B cell (primary cell): ENCODE measurements around the gene FAM13B. TPM values are rescaled to one million over a fixed set of nuclear protein-coding genes. Genes with fewer than 3 reads are reported as not detected.
A peak's percentile ranks its signal among the peaks of the same experiment; 100 is the strongest.

Experiments
- ATAC-seq: fragments of 200-7000 bp; cut with Tn5 transposase; one replicate; pipeline ENCODE4 v1.10.0; 2021; ENCODE audit warnings: low read depth, mild to moderate bottlenecking, moderate number of reproducible peaks, moderate library complexity
- CTCF ChIA-PET: fragments of 350-600 bp; sonication (Branson Sonifier 250); formaldehyde crosslinking; loops from one replicate; lab custom pipeline; 2021; ENCODE audit warnings: antibody characterized with exemption, inconsistent platforms; lab: Charles Lee
- POLR2A ChIA-PET: fragments of 350-600 bp; sonication (Branson Sonifier 250); formaldehyde crosslinking; loops from one replicate; lab custom pipeline; 2021; ENCODE audit warnings: antibody characterized with exemption; lab: Charles Lee
- DNase-seq: peaks from one replicate; pipeline ENCODE4 v3.0.0; 2013
- H2AFZ ChIP-seq: 2 replicates; pipeline ENCODE4 v1.6.1; 2012; ENCODE audit warnings: mild to moderate bottlenecking, low read depth, low read length; ENCODE audit not compliant: insufficient read depth, poor library complexity, severe bottlenecking
- H3K27ac ChIP-seq, 2 donors: 1 replicate in 1 of 2; 2 replicates in 1 of 2; pipeline ENCODE4 v1.5.1; 2012 to 2013; ENCODE audit warnings: low read length in 2 of 2, mild to moderate bottlenecking in 2 of 2, moderate library complexity in 1 of 2
- H3K27me3 ChIP-seq, 4 experiments: fragments of 200-600 bp in 1 of 4; sonication (generic) in 1 of 4; replicated peaks in 1 of 4; 1 replicate in 2 of 4; 2 replicates in 2 of 4; pipeline versions ENCODE4 v1.6.1 to v1.7.0; 2013 to 2016; ENCODE audit warnings: low read length in 3 of 4, mild to moderate bottlenecking in 2 of 4, mixed read lengths in 1 of 4, moderate library complexity in 1 of 4; ENCODE audit not compliant: insufficient read depth in 4 of 4, control insufficient read depth in 3 of 4; ENCODE audit errors: control extremely low read depth in 1 of 4
- H3K36me3 ChIP-seq, 2 experiments: replicated peaks in 1 of 2; 1 replicate in 1 of 2; 2 replicates in 1 of 2; pipeline versions ENCODE4 v1.6.1 to v1.7.1; 2013; ENCODE audit warnings: low read length in 1 of 2; ENCODE audit not compliant: insufficient read depth in 2 of 2, control insufficient read depth in 1 of 2; ENCODE audit errors: control extremely low read depth in 1 of 2, extremely low read depth in 1 of 2
- H3K4me1 ChIP-seq, 2 donors: fragments of 200-600 bp in 1 of 2; sonication (generic) in 1 of 2; 1 replicate in 1 of 2; 2 replicates in 1 of 2; pipeline versions ENCODE4 v1.5.1 to v1.6.1; 2013 to 2017; ENCODE audit warnings: low read length in 2 of 2; ENCODE audit not compliant: control insufficient read depth in 2 of 2, insufficient read depth in 2 of 2
- H3K4me2 ChIP-seq: replicated peaks from 2 replicates; pipeline ENCODE3; 2012; ENCODE audit warnings: mild to moderate bottlenecking, low read depth, low read length; ENCODE audit not compliant: poor library complexity, severe bottlenecking
- H3K4me3 ChIP-seq, 5 experiments: fragments of 200-600 bp in 1 of 5; sonication (generic) in 1 of 5; 1 replicate in 3 of 5; 2 replicates in 2 of 5; pipeline versions ENCODE4 v1.5.1 to v1.7.0; 2011 to 2016; ENCODE audit warnings: low read length in 4 of 5, mild to moderate bottlenecking in 4 of 5, low read depth in 2 of 5, control low read depth in 1 of 5, moderate library complexity in 1 of 5; ENCODE audit not compliant: insufficient read depth in 1 of 5; ENCODE audit errors: control extremely low read depth in 1 of 5, extremely low read depth in 1 of 5
- H3K79me2 ChIP-seq: fragments of 200-600 bp; sonication (generic); one replicate; pipeline ENCODE4 v1.6.0; 2016; ENCODE audit warnings: low read length; ENCODE audit not compliant: control insufficient read depth, insufficient read depth
- H3K9ac ChIP-seq: fragments of 200-600 bp; sonication (generic); 2 replicates; pipeline ENCODE4 v1.6.1; 2017; ENCODE audit warnings: mild to moderate bottlenecking, low read length, moderate library complexity
- H3K9me3 ChIP-seq, 3 donors: one replicate each; pipeline versions ENCODE4 v1.6.1 to v1.7.1; 2013; ENCODE audit warnings: low read length in 2 of 3; ENCODE audit not compliant: control insufficient read depth in 2 of 3, insufficient read depth in 1 of 3; ENCODE audit errors: control extremely low read depth in 1 of 3
- H4K20me1 ChIP-seq: 2 replicates; pipeline ENCODE4 v1.6.0; 2012; ENCODE audit warnings: mild to moderate bottlenecking, low read length; ENCODE audit not compliant: insufficient read depth, control insufficient read depth, poor library complexity, severe bottlenecking
- H3K27ac Mint-ChIP-seq: one replicate; pipeline ENCODE4 v1.8.0; 2021; ENCODE audit warnings: mixed read lengths
- H3K27me3 Mint-ChIP-seq: one replicate; pipeline ENCODE4 v1.8.0; 2021; ENCODE audit warnings: mixed read lengths
- H3K4me1 Mint-ChIP-seq: one replicate; pipeline ENCODE4 v1.8.0; 2021; ENCODE audit warnings: mixed read lengths
- H3K4me3 Mint-ChIP-seq: one replicate; pipeline ENCODE4 v1.8.0; 2021; ENCODE audit warnings: mixed read lengths
- H3K9me3 Mint-ChIP-seq: one replicate; pipeline ENCODE4 v1.8.0; 2022; ENCODE audit warnings: mixed read lengths; ENCODE audit not compliant: insufficient read depth
- CTCF ChIP-seq: fragments of 200-600 bp; IDR thresholded peaks from one replicate; pipeline ENCODE4 v1.8.0; 2022; ENCODE audit warnings: antibody characterized with exemption, mild to moderate bottlenecking
- EZH2 ChIP-seq: IDR thresholded peaks from 2 replicates; pipeline ENCODE4 v1.6.1; 2012; ENCODE audit warnings: borderline replicate concordance, low read depth, mild to moderate bottlenecking, moderate library complexity, low read length; ENCODE audit not compliant: insufficient read depth, poor library complexity, severe bottlenecking
- WGBS: methylation state at CpG from one replicate; pipeline ENCODE4 v1.1.5; 2013; ENCODE audit warnings: missing lambda C conversion rate; ENCODE audit not compliant: insufficient coverage; 5-methylcytosine and 5-hydroxymethylcytosine counted together
- intact Hi-C: fragments of 100-400 bp; cut with micrococcal nuclease; formaldehyde crosslinking; loops from one replicate; pipeline ENCODE4 v1.10.0; 2022
- polyA plus RNA-seq: library from polyadenylated mRNA; depleted of rRNA; stranded (reverse); fragments of >200 nt; gene quantifications from 2 replicates; pipeline ENCODE4 v1.2.3, GENCODE V29; 2012
- total RNA-seq, 2 donors: library from RNA; stranded (reverse); fragments of 120-200 nt in 1 of 2; gene quantifications; 1 replicate in 1 of 2; 2 replicates in 1 of 2; pipeline versions ENCODE4 v1.2.3 to v1.2.4, GENCODE V29; 2013 to 2022

FAM13B gene
- total and polyA plus RNA-seq, 2 donors (not counting 1 experiment from before 2014, with no cell fraction given) = 17.3 to 118 TPM

DNA sequence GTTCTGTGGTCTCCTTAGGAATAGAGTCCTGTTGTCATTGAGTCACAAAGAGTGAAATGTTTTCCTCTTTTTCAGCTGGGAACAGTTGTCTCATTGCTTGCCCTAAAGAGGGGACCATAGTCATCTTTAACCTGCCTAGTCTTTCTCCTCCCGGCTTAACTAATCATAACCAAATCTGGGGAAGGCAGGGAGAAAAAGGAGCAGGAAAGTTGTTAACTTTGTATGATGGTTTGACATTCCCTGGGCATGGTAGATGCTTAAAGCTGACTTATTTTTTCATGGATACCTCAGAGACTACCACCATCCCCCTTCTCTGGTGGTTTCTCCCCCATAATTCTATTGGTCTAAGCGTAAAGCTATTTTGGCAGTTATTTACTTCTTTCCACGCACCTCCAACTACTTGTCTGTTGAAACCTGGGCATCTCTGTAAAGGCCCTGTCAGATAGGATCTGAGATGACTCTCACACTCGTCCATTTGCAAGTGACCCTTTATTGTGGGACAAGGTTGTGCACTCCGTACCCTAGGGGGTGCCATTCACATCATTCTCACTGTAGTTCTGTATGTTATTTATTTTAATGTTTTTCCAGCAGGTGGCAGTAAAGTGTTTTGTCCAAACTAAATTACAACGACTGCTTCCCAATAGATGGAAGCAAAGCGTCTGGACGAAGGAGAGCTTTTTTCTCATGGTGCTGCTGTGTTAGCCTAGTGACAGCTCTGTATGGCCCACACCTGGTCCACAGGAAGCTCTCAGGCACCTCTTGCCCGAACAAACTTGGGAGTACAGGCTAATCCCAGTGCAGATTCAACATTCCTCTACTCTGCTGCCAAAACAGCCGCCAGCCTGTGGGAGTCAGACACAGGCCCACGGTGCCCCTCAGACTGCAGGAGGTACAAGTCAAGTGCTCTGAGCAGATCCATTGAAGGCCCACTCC lies 3.0 kb upstream of the FAM13B start:
- H3K9me3 Mint-ChIP-seq = no peaks in the 10 kb centered on the region
- ChIA-PET CTCF (interaction anchor here (0.6 to 5.3 kb wide), 26 partner anchors 9 to 294 kb away, joined by 3 to 101 read pairs (median 5); partner anchors contain the start of gene KIF20A), POLR2A (interaction anchor here (1.2 kb wide), 1 partner anchor 33 kb away, joined by 4 read pairs; no protein-coding TSS in a partner anchor)
- H3K27me3 Mint-ChIP-seq = no peaks in the 10 kb centered on the region
- DNase-seq (peak; percentile 86), ATAC-seq (peak; percentile 35)
- H2AFZ ChIP-seq = peak overlapping the region; percentile 57
- peak overlapping the region; percentile 4 for H3K4me3 Mint-ChIP-seq
- TF ChIP-seq CTCF (peak; percentile 97), EZH2 (no peak)
- H3K27ac Mint-ChIP-seq = no peak overlapping the region
- no peak overlapping the region for H3K4me3 ChIP-seq
- peaks cover 32% of the 10 kb centered on the region for H3K4me1 Mint-ChIP-seq
- peak overlapping the region; percentile 45 for H3K4me2 ChIP-seq
- peaks cover 19 to 26% of the 10 kb centered on the region in 2 donors for H3K4me1 ChIP-seq
- WGBS = 53% methylated on average over 6 of the region's 11 CpGs
- H4K20me1 ChIP-seq = peaks cover 16% of the 10 kb centered on the region
- intact Hi-C loops = loop anchor here (1.0 to 10.0 kb wide), 4 partner anchors 32 to 539 kb away; partner anchors contain the start of genes CDC23 and HSPA9
- no peaks in the 10 kb centered on the region for H3K27me3 ChIP-seq
- no peaks in the 10 kb centered on the region for H3K36me3 ChIP-seq
- no peak overlapping the region for H3K27ac ChIP-seq
- no peaks in the 10 kb centered on the region for H3K9me3 ChIP-seq
- no peak overlapping the region for H3K9ac ChIP-seq
- peaks cover 28% of the 10 kb centered on the region for H3K79me2 ChIP-seq
